Heart left ventricle (tissue), 16 donors: Measurements from ENCODE around the gene PTCRA. TPM values are rescaled to one million over a fixed set of nuclear protein-coding genes. Genes with fewer than 3 reads are reported as not detected.

Experiments
- ATAC-seq, 4 donors: fragments of 200-7000 bp; cut with Tn5 transposase; one replicate each; pipeline ENCODE4 v1.9.1; 2020 to 2022; ENCODE audit warnings: moderate library complexity in 4 of 4, mild to moderate bottlenecking in 3 of 4, moderate number of reproducible peaks in 1 of 4
- DNase-seq, 5 donors: peaks; one replicate each; pipeline ENCODE4 v3.0.0-alpha.2; 2020
- H3K27ac ChIP-seq, 12 donors: fragments of 200-600 bp; sonication (generic) in 4 of 12; one replicate each; pipeline versions ENCODE4 v1.5.0 to v1.8.0; 2016 to 2022; ENCODE audit warnings: mild to moderate bottlenecking in 2 of 12
- H3K27me3 ChIP-seq, 9 donors: fragments of 200-600 bp; sonication (generic) in 2 of 9; one replicate each; pipeline versions ENCODE4 v1.5.1 to v1.8.0; 2016 to 2022; ENCODE audit warnings: mild to moderate bottlenecking in 3 of 9
- H3K36me3 ChIP-seq, 9 donors: fragments of 200-600 bp; sonication (generic) in 2 of 9; one replicate each; pipeline versions ENCODE4 v1.5.0 to v1.8.0; 2018 to 2022; ENCODE audit warnings: mild to moderate bottlenecking in 2 of 9
- H3K4me1 ChIP-seq, 12 donors: fragments of 200-600 bp; sonication (generic) in 4 of 12; one replicate each; pipeline versions ENCODE4 v1.5.0 to v1.8.0; 2016 to 2022; ENCODE audit warnings: mild to moderate bottlenecking in 3 of 12
- H3K4me3 ChIP-seq, 12 donors: fragments of 200-600 bp; sonication (generic) in 4 of 12; one replicate each; pipeline versions ENCODE4 v1.5.0 to v1.8.0; 2017 to 2022; ENCODE audit warnings: mild to moderate bottlenecking in 9 of 12, moderate library complexity in 4 of 12
- H3K9me3 ChIP-seq, 12 donors: fragments of 200-600 bp; sonication (generic) in 4 of 12; one replicate each; pipeline versions ENCODE4 v1.5.0 to v1.8.0; 2016 to 2022; ENCODE audit warnings: mild to moderate bottlenecking in 1 of 12
- POLR2A ChIP-seq, 2 donors: fragments of 450-650 bp; IDR thresholded peaks; one replicate each; pipeline ENCODE4 v1.6.1; 2017; ENCODE audit warnings: antibody characterized with exemption in 2 of 2, mild to moderate bottlenecking in 2 of 2, moderate library complexity in 2 of 2
- WGBS, 4 donors: extraction: QIAGEN DNeasy Blood & Tissue Kit in 2 of 4; methylation state at CpG; one replicate each; pipeline versions ENCODE4 v1.1.5 to v1.1.7; 2013 to 2018; 5-methylcytosine and 5-hydroxymethylcytosine counted together
- intact Hi-C, 10 donors: fragments of 100-400 bp; cut with DNase I; formaldehyde crosslinking; loops; one replicate each; pipeline versions ENCODE4 v1.11.1 to v1.14.2; 2022
- polyA plus RNA-seq, 2 donors: library from polyadenylated mRNA; stranded (reverse); fragments of 200-250 nt; gene quantifications; one replicate each; pipeline ENCODE4 v1.2.3, GENCODE V29; 2013
- total RNA-seq, 9 donors: library from RNA; depleted of rRNA in 2 of 9; stranded (reverse); fragments of >200 nt in 2 of 9; fragmentation: NEBNext Ultra II Directional in 3 of 9; extraction: Animal tissue kit (Norgen Biotek cat#: 25700) in 3 of 9; gene quantifications; one replicate each; pipeline versions ENCODE4 v1.1.0 to v1.2.4, GENCODE V29; 2016 to 2023
- TF ChIP-seq, protein P1 (sequence below), 12 donors: fragments of 200-600 bp; sonication (generic) in 4 of 12; IDR thresholded peaks; one replicate each; pipeline versions ENCODE4 v1.5.0 to v1.8.0; 2018 to 2022; ENCODE audit warnings: antibody characterized with exemption in 12 of 12, mild to moderate bottlenecking in 5 of 12
- donor health status: ischemic (EF 13 %, LVEDD 7.1; RV severe dilation, severe dysfunction).
- donor health status: healthy with polysubstance abuse.
- donor health status: DM: no; HTN: yes; CAD: no.
- donor health status: DM: no; HTN: no; CAD: no.
- donor health status: ischemic (EF 25% LVEDD 6.9; RV normal size, moderate dysfunction).
- donor health status: ischemic (EF 25% LVEDD 5.7; RV mildly dilated, moderate dysfunction).
- donor health status: healthy.
- donor health status: DM: yes; HTN: yes; CAD: no.
- donor health status: ischemic (EF 35%, LVEDD 5.7; RV mildly dilated, moderate dysfunction).
- donor health status: nonischemic (EF 11% LVEDD 7.7; RV severe dilation, severe dysfunction).
- donor health status: DM: yes; HTN: yes; CAD: no.
- donor health status: PGD.
- donor health status: ischemic (EF 29% LVEDD 5.4; RV normal size, mild dysfunction).
- donor health status: nonischemic (EF 23%, LVEDD 6.1; RV moderate dilation, normal function).

PTCRA gene
- total and polyA plus RNA-seq, 11 donors: 1.7 TPM; not detected in 10

DNA sequence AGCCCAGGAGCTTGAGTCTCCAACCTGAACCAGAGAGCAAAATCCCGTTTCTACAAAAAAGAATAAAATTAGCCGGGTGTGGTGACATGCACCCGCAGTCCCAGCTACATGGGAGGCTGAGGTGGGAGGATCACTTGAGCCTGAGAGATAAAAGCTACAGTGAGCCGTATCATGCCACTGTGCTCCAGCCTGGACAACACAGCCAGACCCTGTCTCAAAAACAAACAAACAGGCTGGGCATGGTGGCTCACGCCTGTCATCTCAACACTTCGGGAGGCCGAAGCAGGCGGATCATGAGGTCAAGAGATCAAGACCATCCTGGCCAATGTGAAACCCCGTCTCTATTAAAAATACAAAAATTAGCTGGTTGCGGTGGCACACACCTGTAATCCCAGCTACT is 11.4 kb upstream of the PTCRA start:
- 86 to 95% (median 92%) methylated on average over 9 to 10 of the region's 10 CpGs for WGBS, 4 donors
- Histone ChIP-seq H3K4me1 (peaks cover 0 to 29% (median 6%) of the 10 kb centered on the region in 12 donors), H3K36me3 (no peaks in the 10 kb centered on the region), H3K9me3 (no peaks in the 10 kb centered on the region), H3K4me3 (no peak overlapping the region), H3K27ac (no peak overlapping the region), H3K27me3 (no peaks in the 10 kb centered on the region)
- no peak for DNase-seq
- no peak for TF ChIP-seq POLR2A (IDR thresholded peaks at IDR 0.05)
- TF ChIP-seq, protein P1, sequence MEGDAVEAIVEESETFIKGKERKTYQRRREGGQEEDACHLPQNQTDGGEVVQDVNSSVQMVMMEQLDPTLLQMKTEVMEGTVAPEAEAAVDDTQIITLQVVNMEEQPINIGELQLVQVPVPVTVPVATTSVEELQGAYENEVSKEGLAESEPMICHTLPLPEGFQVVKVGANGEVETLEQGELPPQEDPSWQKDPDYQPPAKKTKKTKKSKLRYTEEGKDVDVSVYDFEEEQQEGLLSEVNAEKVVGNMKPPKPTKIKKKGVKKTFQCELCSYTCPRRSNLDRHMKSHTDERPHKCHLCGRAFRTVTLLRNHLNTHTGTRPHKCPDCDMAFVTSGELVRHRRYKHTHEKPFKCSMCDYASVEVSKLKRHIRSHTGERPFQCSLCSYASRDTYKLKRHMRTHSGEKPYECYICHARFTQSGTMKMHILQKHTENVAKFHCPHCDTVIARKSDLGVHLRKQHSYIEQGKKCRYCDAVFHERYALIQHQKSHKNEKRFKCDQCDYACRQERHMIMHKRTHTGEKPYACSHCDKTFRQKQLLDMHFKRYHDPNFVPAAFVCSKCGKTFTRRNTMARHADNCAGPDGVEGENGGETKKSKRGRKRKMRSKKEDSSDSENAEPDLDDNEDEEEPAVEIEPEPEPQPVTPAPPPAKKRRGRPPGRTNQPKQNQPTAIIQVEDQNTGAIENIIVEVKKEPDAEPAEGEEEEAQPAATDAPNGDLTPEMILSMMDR (IDR thresholded peaks at IDR 0.05): no peak
- intact Hi-C loops: loop anchor here in 6 of 10 donors (5.0 to 10.0 kb wide), 7 partner anchors 70 to 238 kb away; partner anchors contain the start of genes CUL7 (in 2 of the 6), KLC4 (in 1 of the 6), KLHDC3 (in 1 of the 6) and MEA1 (in 1 of the 6)
- no peak for ATAC-seq

DNA sequence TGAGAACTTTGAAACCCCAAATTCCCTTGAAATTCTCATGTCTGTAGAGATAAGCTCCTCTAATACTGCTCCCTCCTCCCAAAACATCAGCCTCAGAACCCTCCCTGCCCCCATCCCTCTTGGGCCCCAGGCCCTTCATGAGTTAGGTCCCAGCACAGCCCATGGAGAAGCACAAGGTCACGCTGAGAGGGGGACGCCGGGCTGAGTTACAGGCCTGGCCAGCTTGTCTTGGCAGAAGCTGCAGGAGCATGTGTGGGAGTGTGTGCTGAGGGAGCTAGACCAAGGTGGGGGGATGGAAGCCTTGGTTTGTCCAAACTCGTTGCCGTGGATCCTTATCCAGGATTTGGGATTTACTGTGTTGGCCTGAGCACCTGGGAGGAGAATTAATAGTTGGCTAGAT is 8.5 kb upstream of the PTCRA start:
- Histone ChIP-seq H3K4me3 (no peak overlapping the region), H3K27me3 (peaks cover 0 to 15% (median 6%) of the 10 kb centered on the region in 9 donors), H3K36me3 (no peaks in the 10 kb centered on the region), H3K4me1 (peaks cover 0 to 26% (median 5%) of the 10 kb centered on the region in 12 donors), H3K9me3 (no peaks in the 10 kb centered on the region), H3K27ac (no peak overlapping the region)
- intact Hi-C loops: loop anchor here in 6 of 10 donors (2.0 to 10.0 kb wide), 6 partner anchors 67 to 235 kb away; partner anchors contain the start of genes CUL7 (in 1 of the 6), KLC4 (in 1 of the 6), KLHDC3 (in 1 of the 6) and MEA1 (in 1 of the 6)
- TF ChIP-seq, protein P1 (IDR thresholded peaks at IDR 0.05): no peak
- no peak for TF ChIP-seq POLR2A (IDR thresholded peaks at IDR 0.05)
- 9 to 30% (median 21%) methylated on average over 5 of the region's 5 CpGs for WGBS, 4 donors
- peak in 3 of 4 donors; percentile 76 to 80 (median 77) for ATAC-seq
- peak in 3 of 5 donors; percentile 20 to 53 (median 47) for DNase-seq

DNA sequence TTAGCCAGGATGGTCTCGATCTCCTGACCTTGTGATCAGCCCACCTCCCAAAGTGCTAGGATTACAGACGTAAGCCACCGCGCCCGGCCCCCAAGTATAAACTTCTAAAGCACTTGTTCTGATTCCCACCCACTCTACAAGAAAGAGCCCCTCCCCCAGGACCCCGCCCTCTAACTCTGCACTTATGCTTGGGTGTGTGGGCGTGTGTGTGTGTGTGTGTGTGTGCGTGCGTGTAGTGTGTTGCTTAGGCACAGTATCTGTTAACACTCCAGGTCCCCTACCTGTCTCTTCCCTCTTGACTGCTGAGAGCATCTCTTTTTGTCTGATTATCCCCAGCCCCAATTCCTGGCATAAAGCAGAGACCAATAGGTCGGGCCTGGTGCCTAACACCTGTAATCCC is 6.0 kb upstream of the PTCRA start:
- no peak for DNase-seq
- H3K36me3 ChIP-seq: no peaks in the 10 kb centered on the region
- 83 to 94% (median 92%) methylated on average over 10 of the region's 10 CpGs for WGBS, 4 donors
- H3K27ac ChIP-seq: no peak overlapping the region
- no peaks in the 10 kb centered on the region for H3K9me3 ChIP-seq
- TF ChIP-seq, protein P1 (IDR thresholded peaks at IDR 0.05): no peak
- TF ChIP-seq POLR2A (IDR thresholded peaks at IDR 0.05): no peak
- H3K4me3 ChIP-seq: no peak overlapping the region
- H3K27me3 ChIP-seq: peaks cover 0 to 20% (median 6%) of the 10 kb centered on the region in 9 donors
- H3K4me1 ChIP-seq: peaks cover 0 to 17% (median 3%) of the 10 kb centered on the region in 12 donors
- no peak for ATAC-seq
- intact Hi-C loops: loop anchor here in 5 of 10 donors (10.0 kb wide), 5 partner anchors 65 to 155 kb away; partner anchors contain the start of genes CUL7 (in 1 of the 5), KLC4 (in 1 of the 5), KLHDC3 (in 1 of the 5) and MEA1 (in 1 of the 5)

DNA sequence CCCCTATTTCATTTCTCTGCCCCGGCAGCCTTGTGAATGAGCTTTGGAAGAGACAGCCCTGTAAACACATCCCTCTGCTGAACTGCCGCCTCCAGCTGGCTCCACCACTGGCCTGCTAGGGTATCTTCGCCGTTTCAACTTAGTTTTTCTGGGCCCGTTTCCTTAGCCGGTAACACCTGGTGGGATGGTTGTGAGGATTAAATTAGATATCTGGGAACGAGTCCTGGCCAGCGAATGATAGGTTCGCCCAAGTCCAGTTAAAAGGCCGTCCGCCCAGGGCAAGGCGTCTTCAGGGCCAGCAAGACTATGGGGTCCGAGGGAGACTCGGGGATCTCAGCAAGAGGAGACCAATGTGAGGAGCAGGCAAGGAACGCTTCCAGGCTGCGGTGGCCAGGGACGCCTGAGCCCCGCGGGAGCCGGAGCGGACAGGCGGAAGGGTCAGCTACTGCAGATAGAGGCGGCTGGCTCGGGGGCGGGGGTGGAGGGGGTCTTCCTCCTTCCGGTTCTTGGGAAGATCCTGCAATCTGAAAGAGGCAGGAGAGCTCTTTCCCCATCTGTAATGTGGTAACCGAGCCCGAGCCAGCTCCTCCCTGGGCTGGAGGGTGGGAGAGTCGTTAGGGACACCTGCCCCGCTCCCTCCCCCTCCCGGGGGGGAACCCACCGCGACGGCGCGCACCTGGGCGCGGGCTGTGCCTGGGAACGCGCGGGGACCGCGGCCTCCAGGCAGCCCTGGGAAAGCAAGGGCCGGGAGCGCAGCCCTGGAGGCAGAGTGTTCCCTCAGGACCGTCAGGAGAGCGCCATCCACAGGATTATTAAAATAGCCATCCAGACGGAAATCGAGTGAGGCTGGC is 4.5 kb upstream of the PTCRA start:
- TF ChIP-seq, protein P1 (IDR thresholded peaks at IDR 0.05): no peak
- Histone ChIP-seq H3K27ac (no peak overlapping the region), H3K4me1 (peaks cover 0 to 17% (median 3%) of the 10 kb centered on the region in 12 donors), H3K9me3 (no peaks in the 10 kb centered on the region), H3K4me3 (peak overlapping the region in 10 of 12 donors; percentile 4 to 35 (median 28)), H3K27me3 (peaks cover 0 to 27% (median 6%) of the 10 kb centered on the region in 9 donors), H3K36me3 (no peaks in the 10 kb centered on the region)
- intact Hi-C loops: no loop called here
- ATAC-seq (no peak), DNase-seq (no peak)
- 9 to 13% (median 11%) methylated on average over 26 to 49 of the region's 49 CpGs for WGBS, 4 donors
